ENCODE measurements around the gene STN1.

- TF ChIP-seq CTCF (IDR thresholded peaks at IDR 0.05) (no peak), POLR2A (IDR thresholded peaks at IDR 0.05) (no peak)
Measured at GRCh38 chr10:103895411-103896186, 22.4 kb downstream of the STN1 start.

Measured in Peyer's patch (tissue), 4 donors.